Skeletal muscle tissue (tissue), 4 donors: ENCODE results near the gene FAM111A. TPM values are rescaled to one million over a fixed set of nuclear protein-coding genes. Genes with fewer than 3 reads are reported as not detected.

Source experiments
- H3K27ac ChIP-seq: one replicate; pipeline ENCODE4 v1.7.0; 2013; ENCODE audit warnings: mild to moderate bottlenecking, low read depth, low read length, inconsistent platforms
- H3K27me3 ChIP-seq, 3 donors: one replicate each; pipeline ENCODE4 v1.7.0; 2013; ENCODE audit warnings: low read length in 3 of 3; ENCODE audit not compliant: control insufficient read depth in 3 of 3, insufficient read depth in 3 of 3
- H3K36me3 ChIP-seq, 3 donors: one replicate each; pipeline ENCODE4 v1.7.0; 2013; ENCODE audit warnings: low read length in 3 of 3; ENCODE audit not compliant: control insufficient read depth in 3 of 3, insufficient read depth in 3 of 3
- H3K4me1 ChIP-seq, 3 donors: one replicate each; pipeline ENCODE4 v1.7.0; 2013; ENCODE audit warnings: low read length in 3 of 3, mild to moderate bottlenecking in 3 of 3; ENCODE audit not compliant: control insufficient read depth in 3 of 3, insufficient read depth in 3 of 3
- H3K4me3 ChIP-seq, 3 donors: one replicate each; pipeline ENCODE4 v1.7.0; 2013; ENCODE audit warnings: low read length in 3 of 3
- H3K9ac ChIP-seq, 3 donors: one replicate each; pipeline ENCODE4 v1.7.0; 2013; ENCODE audit warnings: low read length in 3 of 3, mild to moderate bottlenecking in 3 of 3, moderate library complexity in 2 of 3, low read depth in 1 of 3
- H3K9me3 ChIP-seq, 3 donors: one replicate each; pipeline ENCODE4 v1.7.0; 2013; ENCODE audit warnings: low read length in 3 of 3; ENCODE audit not compliant: control insufficient read depth in 3 of 3
- total RNA-seq: library from RNA; depleted of rRNA; stranded (reverse); fragments of >200 nt; gene quantifications from one replicate; pipeline ENCODE4 v1.2.3, GENCODE V29; 2014
- donor health status: Osteomylitis.

Gene FAM111A
- total RNA-seq, 1 donor from 2014 or later = 17.2 TPM

GRCh38 chr11:59195586-59195985 is 52.9 kb downstream of the FAM111A start:
- no peaks in the 10 kb centered on the region for H3K27me3 ChIP-seq
- H3K4me3 ChIP-seq = no peak overlapping the region
- no peaks in the 10 kb centered on the region for H3K36me3 ChIP-seq
- no peak overlapping the region for H3K9ac ChIP-seq
- no peak overlapping the region for H3K27ac ChIP-seq
- H3K4me1 ChIP-seq = peaks cover 5 to 7% (median 5%) of the 10 kb centered on the region in 3 donors
- no peaks in the 10 kb centered on the region for H3K9me3 ChIP-seq

GRCh38 chr11:59196777-59197176 is 54.1 kb downstream of the FAM111A start:
- no peak overlapping the region for H3K9ac ChIP-seq
- no peaks in the 10 kb centered on the region for H3K9me3 ChIP-seq
- H3K27ac ChIP-seq = no peak overlapping the region
- peaks cover 0 to 3% (median 0%) of the 10 kb centered on the region in 3 donors for H3K36me3 ChIP-seq
- H3K4me1 ChIP-seq = peaks cover 5 to 7% (median 5%) of the 10 kb centered on the region in 3 donors
- no peaks in the 10 kb centered on the region for H3K27me3 ChIP-seq
- H3K4me3 ChIP-seq = no peak overlapping the region

GRCh38 chr11:59197991-59198390 is 55.3 kb downstream of the FAM111A start:
- Histone ChIP-seq H3K4me3 (no peak overlapping the region), H3K9ac (peak overlapping the region in 1 of 3 donors; percentile 14), H3K27me3 (no peaks in the 10 kb centered on the region), H3K4me1 (peaks cover 5 to 7% (median 5%) of the 10 kb centered on the region in 3 donors), H3K27ac (no peak overlapping the region), H3K36me3 (peaks cover 0 to 3% (median 0%) of the 10 kb centered on the region in 3 donors), H3K9me3 (no peaks in the 10 kb centered on the region)

GRCh38 chr11:59198726-59199125 is 56.1 kb downstream of the FAM111A start:
- Histone ChIP-seq H3K4me3 (no peak overlapping the region), H3K4me1 (peaks cover 5 to 7% (median 5%) of the 10 kb centered on the region in 3 donors), H3K9ac (no peak overlapping the region), H3K27ac (no peak overlapping the region), H3K36me3 (peaks cover 0 to 3% (median 0%) of the 10 kb centered on the region in 3 donors), H3K9me3 (no peaks in the 10 kb centered on the region), H3K27me3 (no peaks in the 10 kb centered on the region)

- Histone ChIP-seq H3K27me3 (no peaks in the 10 kb centered on the region), H3K27ac (no peak overlapping the region), H3K36me3 (peaks cover 0 to 5% (median 0%) of the 10 kb centered on the region in 3 donors), H3K4me3 (no peak overlapping the region), H3K9ac (no peak overlapping the region), H3K9me3 (no peaks in the 10 kb centered on the region), H3K4me1 (peaks cover 5 to 7% (median 5%) of the 10 kb centered on the region in 3 donors)
Measured at GRCh38 chr11:59199546-59200422, 57.1 kb downstream of the FAM111A start.

GRCh38 chr11:59200423-59200746 is 57.7 kb downstream of the FAM111A start:
- Histone ChIP-seq H3K27ac (no peak overlapping the region), H3K4me3 (no peak overlapping the region), H3K27me3 (no peaks in the 10 kb centered on the region), H3K4me1 (peaks cover 5 to 7% (median 5%) of the 10 kb centered on the region in 3 donors), H3K9ac (no peak overlapping the region), H3K9me3 (no peaks in the 10 kb centered on the region), H3K36me3 (peaks cover 0 to 11% (median 0%) of the 10 kb centered on the region in 3 donors)

- Histone ChIP-seq H3K9me3 (no peaks in the 10 kb centered on the region), H3K27ac (no peak overlapping the region), H3K4me1 (peaks cover 5 to 7% (median 5%) of the 10 kb centered on the region in 3 donors), H3K36me3 (peaks cover 0 to 14% (median 0%) of the 10 kb centered on the region in 3 donors), H3K9ac (no peak overlapping the region), H3K27me3 (no peaks in the 10 kb centered on the region), H3K4me3 (no peak overlapping the region)
Measured at GRCh38 chr11:59201353-59201752, 58.7 kb downstream of the FAM111A start.

Other genes with a start within 250 kb of the FAM111A start
- not detected for gene GLYATL1, start 203.4 kb upstream of the FAM111A start, total RNA-seq
- gene GLYATL1B, start 56.5 kb upstream of the FAM111A start, total RNA-seq = not detected
- gene FAM111B, start 35.6 kb upstream of the FAM111A start, total RNA-seq = 3.7 TPM
- gene DTX4, start 29.3 kb downstream of the FAM111A start, total RNA-seq = 9.9 TPM
- 11.0 TPM for gene MPEG1, start 70.1 kb downstream of the FAM111A start, total RNA-seq
- not detected for gene OR5AN1, start 216.0 kb downstream of the FAM111A start, total RNA-seq